PFSK-1 (cell line): ENCODE results near the gene REG1A.

Source experiments
- POLR2AphosphoS5 ChIP-seq: IDR thresholded peaks from 2 replicates; pipeline ENCODE4 v1.6.1; 2012; ENCODE audit warnings: low read depth, mild to moderate bottlenecking, control low read depth, low read length, moderate library complexity
- TAF1 ChIP-seq: IDR thresholded peaks from 2 replicates; pipeline ENCODE4 v1.6.1; 2012; ENCODE audit warnings: low read length, control low read depth, borderline replicate concordance; ENCODE audit not compliant: insufficient read depth
- TF ChIP-seq, protein P1 (sequence below), 2 experiments: IDR thresholded peaks; 2 replicates each; pipeline versions ENCODE4 v1.6.1 to v1.8.0; 2011 to 2012; ENCODE audit warnings: low read depth in 2 of 2, low read length in 2 of 2, control low read depth in 1 of 2, inconsistent platforms in 1 of 2, mild to moderate bottlenecking in 1 of 2, moderate library complexity in 1 of 2; ENCODE audit not compliant: insufficient read depth in 1 of 2

DNA sequence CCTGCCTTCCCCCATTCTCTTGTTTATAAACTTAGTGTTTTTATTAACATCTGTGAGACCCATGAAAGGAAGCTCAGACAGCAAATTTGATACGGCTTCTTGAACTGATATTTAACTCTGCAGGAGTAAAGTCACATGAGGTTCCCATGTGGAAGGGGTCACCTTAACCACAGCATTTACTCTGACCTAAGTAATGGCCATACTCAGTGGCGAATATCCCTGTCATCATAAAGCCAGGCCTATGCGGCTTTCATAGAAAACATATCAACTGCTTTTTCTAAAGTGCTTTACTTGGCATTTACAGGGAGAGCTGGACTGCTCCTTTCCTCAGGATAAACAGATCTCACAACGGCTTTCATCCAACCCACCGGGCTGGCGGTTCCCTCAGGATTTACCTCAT, 9.0 kb downstream of the REG1A start:
- TF ChIP-seq TAF1 (no peak), POLR2AphosphoS5 (no peak)
- TF ChIP-seq, protein P1, sequence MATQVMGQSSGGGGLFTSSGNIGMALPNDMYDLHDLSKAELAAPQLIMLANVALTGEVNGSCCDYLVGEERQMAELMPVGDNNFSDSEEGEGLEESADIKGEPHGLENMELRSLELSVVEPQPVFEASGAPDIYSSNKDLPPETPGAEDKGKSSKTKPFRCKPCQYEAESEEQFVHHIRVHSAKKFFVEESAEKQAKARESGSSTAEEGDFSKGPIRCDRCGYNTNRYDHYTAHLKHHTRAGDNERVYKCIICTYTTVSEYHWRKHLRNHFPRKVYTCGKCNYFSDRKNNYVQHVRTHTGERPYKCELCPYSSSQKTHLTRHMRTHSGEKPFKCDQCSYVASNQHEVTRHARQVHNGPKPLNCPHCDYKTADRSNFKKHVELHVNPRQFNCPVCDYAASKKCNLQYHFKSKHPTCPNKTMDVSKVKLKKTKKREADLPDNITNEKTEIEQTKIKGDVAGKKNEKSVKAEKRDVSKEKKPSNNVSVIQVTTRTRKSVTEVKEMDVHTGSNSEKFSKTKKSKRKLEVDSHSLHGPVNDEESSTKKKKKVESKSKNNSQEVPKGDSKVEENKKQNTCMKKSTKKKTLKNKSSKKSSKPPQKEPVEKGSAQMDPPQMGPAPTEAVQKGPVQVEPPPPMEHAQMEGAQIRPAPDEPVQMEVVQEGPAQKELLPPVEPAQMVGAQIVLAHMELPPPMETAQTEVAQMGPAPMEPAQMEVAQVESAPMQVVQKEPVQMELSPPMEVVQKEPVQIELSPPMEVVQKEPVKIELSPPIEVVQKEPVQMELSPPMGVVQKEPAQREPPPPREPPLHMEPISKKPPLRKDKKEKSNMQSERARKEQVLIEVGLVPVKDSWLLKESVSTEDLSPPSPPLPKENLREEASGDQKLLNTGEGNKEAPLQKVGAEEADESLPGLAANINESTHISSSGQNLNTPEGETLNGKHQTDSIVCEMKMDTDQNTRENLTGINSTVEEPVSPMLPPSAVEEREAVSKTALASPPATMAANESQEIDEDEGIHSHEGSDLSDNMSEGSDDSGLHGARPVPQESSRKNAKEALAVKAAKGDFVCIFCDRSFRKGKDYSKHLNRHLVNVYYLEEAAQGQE (IDR thresholded peaks at IDR 0.05; ENCODE audit: insufficient read depth in 1 of 2, low read depth in 2 of 2, low read length in 2 of 2): no peak
